Stimulated activated CD8-positive, alpha-beta memory T cell treated with anti-CD3 and anti-CD28 coated beads, Interleukin-2, amount 100 ng/mL, for 48 hours (primary cell): ENCODE data around the gene TTC7B.

Experiments used
- DNase-seq, 2 donors: peaks; one replicate each; pipeline ENCODE4 v3.0.0-alpha.2; 2020; ENCODE audit warnings: low read depth in 2 of 2

The TTC7B gene

GRCh38 chr14:90599748-90600507, 216.3 kb downstream of the TTC7B start:
- DNase-seq: no peak

- no peak for DNase-seq
Measured at GRCh38 chr14:90599339-90599738, 216.9 kb downstream of the TTC7B start.

GRCh38 chr14:90597961-90598360, 218.3 kb downstream of the TTC7B start:
- no peak for DNase-seq

GRCh38 chr14:90596733-90597132, 219.5 kb downstream of the TTC7B start:
- DNase-seq: no peak

- DNase-seq: no peak
Measured at GRCh38 chr14:90593254-90594040, 222.8 kb downstream of the TTC7B start.

- no peak for DNase-seq
Measured at GRCh38 chr14:90592655-90593054, 223.6 kb downstream of the TTC7B start.

- DNase-seq: no peak
Measured at GRCh38 chr14:90587918-90588317, 228.3 kb downstream of the TTC7B start.

- DNase-seq: no peak
Measured at GRCh38 chr14:90587252-90587910, 228.8 kb downstream of the TTC7B start.

GRCh38 chr14:90585106-90585505, 231.1 kb downstream of the TTC7B start:
- DNase-seq: no peak

GRCh38 chr14:90583916-90584605, 232.2 kb downstream of the TTC7B start:
- no peak for DNase-seq

GRCh38 chr14:90583427-90583826, 232.8 kb downstream of the TTC7B start:
- no peak for DNase-seq

GRCh38 chr14:90582166-90582565, 234.1 kb downstream of the TTC7B start:
- no peak for DNase-seq

- DNase-seq: no peak
Measured at GRCh38 chr14:90581745-90582144, 234.5 kb downstream of the TTC7B start.

- no peak for DNase-seq
Measured at GRCh38 chr14:90580377-90581335, 235.6 kb downstream of the TTC7B start.

GRCh38 chr14:90579816-90580215, 236.4 kb downstream of the TTC7B start:
- no peak for DNase-seq

GRCh38 chr14:90579088-90579487, 237.1 kb downstream of the TTC7B start:
- DNase-seq: no peak

GRCh38 chr14:90578283-90578985, 237.8 kb downstream of the TTC7B start:
- no peak for DNase-seq

- no peak for DNase-seq
Measured at GRCh38 chr14:90577661-90578282, 238.5 kb downstream of the TTC7B start.

- no peak for DNase-seq
Measured at GRCh38 chr14:90576981-90577660, 239.1 kb downstream of the TTC7B start.
